Measurements from ENCODE around the gene PPM1H. TPM values are rescaled to one million over a fixed set of nuclear protein-coding genes. Genes with fewer than 3 reads are reported as not detected.

PPM1H gene
- total RNA-seq, 4 donors from 2014 or later = 0.09 to 7.6 (median 0.76) TPM; not detected in 1

- H3K36me3 ChIP-seq = no peaks in the 10 kb centered on the region
- intact Hi-C loops (cut with DNase I) = no loop called here
- DNase-seq = no peak
- no peak overlapping the region for H3K4me3 ChIP-seq
- TF ChIP-seq POLR2A (IDR thresholded peaks at IDR 0.05) (no peak), CTCF (IDR thresholded peaks at IDR 0.05) (no peak)
- H3K9me3 ChIP-seq = no peaks in the 10 kb centered on the region
- H3K27me3 ChIP-seq = no peaks in the 10 kb centered on the region
- H3K4me1 ChIP-seq = no peaks in the 10 kb centered on the region
- no peak overlapping the region for H3K27ac ChIP-seq
- WGBS, 2 donors = 43 to 48% methylated on average over 2 of the region's 2 CpGs
Measured at GRCh38 chr12:62660756-62661155, 274.2 kb downstream of the PPM1H start.

- no peaks in the 10 kb centered on the region for H3K4me1 ChIP-seq
- TF ChIP-seq POLR2A (IDR thresholded peaks at IDR 0.05) (no peak), CTCF (IDR thresholded peaks at IDR 0.05) (no peak)
- H3K4me3 ChIP-seq = no peak overlapping the region
- intact Hi-C loops (cut with DNase I) = no loop called here
- no peaks in the 10 kb centered on the region for H3K36me3 ChIP-seq
- H3K27me3 ChIP-seq = no peaks in the 10 kb centered on the region
- no peak overlapping the region for H3K27ac ChIP-seq
- 64 to 72% methylated on average over 3 of the region's 3 CpGs for WGBS, 2 donors
- no peak for DNase-seq
- no peaks in the 10 kb centered on the region for H3K9me3 ChIP-seq
Measured at GRCh38 chr12:62659453-62660295, 275.3 kb downstream of the PPM1H start.

GRCh38 chr12:62658910-62659309, 276.0 kb downstream of the PPM1H start:
- DNase-seq = no peak
- Histone ChIP-seq H3K4me1 (peaks cover 0 to 4% (median 0%) of the 10 kb centered on the region in 3 donors), H3K4me3 (no peak overlapping the region), H3K9me3 (no peaks in the 10 kb centered on the region), H3K27me3 (no peaks in the 10 kb centered on the region), H3K27ac (no peak overlapping the region), H3K36me3 (no peaks in the 10 kb centered on the region)
- 69 to 93% methylated on average over 7 of the region's 7 CpGs for WGBS, 2 donors
- TF ChIP-seq CTCF (IDR thresholded peaks at IDR 0.05) (no peak), POLR2A (IDR thresholded peaks at IDR 0.05) (no peak)
- intact Hi-C loops (cut with DNase I) = no loop called here

GRCh38 chr12:62657363-62657632, 277.7 kb downstream of the PPM1H start:
- 86 to 100% methylated on average over 1 of the region's 1 CpG for whole genome bisulfite sequencing, 2 donors
- peaks cover 0 to 11% (median 0%) of the 10 kb centered on the region in 3 donors for H3K4me1 ChIP-seq
- H3K36me3 ChIP-seq = no peaks in the 10 kb centered on the region
- intact Hi-C loops (cut with DNase I) = no loop called here
- H3K27me3 ChIP-seq = no peaks in the 10 kb centered on the region
- no peak overlapping the region for H3K27ac ChIP-seq
- TF ChIP-seq CTCF (IDR thresholded peaks at IDR 0.05) = no peak
- no peak overlapping the region for H3K4me3 ChIP-seq
- DNase-seq = no peak
- H3K9me3 ChIP-seq = no peaks in the 10 kb centered on the region

- Histone ChIP-seq H3K36me3 (no peaks in the 10 kb centered on the region), H3K4me1 (peaks cover 0 to 11% (median 0%) of the 10 kb centered on the region in 3 donors), H3K27me3 (no peaks in the 10 kb centered on the region), H3K27ac (no peak overlapping the region), H3K4me3 (no peak overlapping the region), H3K9me3 (no peaks in the 10 kb centered on the region)
- TF ChIP-seq CTCF (IDR thresholded peaks at IDR 0.05) (no peak), POLR2A (IDR thresholded peaks at IDR 0.05) (no peak)
- 89 to 100% methylated on average over 2 to 5 of the region's 6 CpGs for WGBS, 2 donors
- intact Hi-C loops (cut with DNase I) = no loop called here
- DNase-seq = no peak
Measured at GRCh38 chr12:62656591-62657362, 278.2 kb downstream of the PPM1H start.
